HG03064 (cell line): ENCODE results near the gene TMEM235.

Experiments used
- ATAC-seq: cut with Tn5 transposase; IDR thresholded peaks from one replicate; pipeline ENCODE4 v1.9.1; 2021; ENCODE audit warnings: low read depth; ENCODE audit not compliant: unreplicated experiment

TMEM235 gene

GRCh38 chr17:78268191-78268874, 36.9 kb downstream of the TMEM235 start:
- ATAC-seq: no peak

GRCh38 chr17:78268951-78269905, 37.8 kb downstream of the TMEM235 start:
- ATAC-seq: no peak

DNA sequence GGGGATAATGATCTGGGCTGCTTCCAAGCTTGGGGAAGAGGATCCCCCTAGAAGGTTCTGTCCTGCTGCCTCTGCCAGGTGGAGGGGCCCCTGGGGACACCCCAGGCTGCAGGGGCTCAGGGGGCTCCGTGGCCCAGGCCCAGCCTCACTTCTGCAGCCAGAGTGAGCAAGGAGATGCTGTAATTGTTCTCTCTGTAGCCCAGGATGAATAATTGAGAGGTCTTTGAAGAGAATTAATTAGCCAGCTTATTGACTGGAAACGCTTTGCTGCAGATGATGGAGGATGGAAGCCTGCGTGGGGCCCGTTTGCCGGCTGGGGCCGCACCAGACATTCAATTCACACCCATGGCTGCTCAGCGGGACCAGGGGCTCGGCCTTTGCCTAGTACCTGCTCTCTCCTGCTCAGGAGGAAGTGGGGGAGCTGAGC, 38.5 kb downstream of the TMEM235 start:
- no peak for ATAC-seq

DNA sequence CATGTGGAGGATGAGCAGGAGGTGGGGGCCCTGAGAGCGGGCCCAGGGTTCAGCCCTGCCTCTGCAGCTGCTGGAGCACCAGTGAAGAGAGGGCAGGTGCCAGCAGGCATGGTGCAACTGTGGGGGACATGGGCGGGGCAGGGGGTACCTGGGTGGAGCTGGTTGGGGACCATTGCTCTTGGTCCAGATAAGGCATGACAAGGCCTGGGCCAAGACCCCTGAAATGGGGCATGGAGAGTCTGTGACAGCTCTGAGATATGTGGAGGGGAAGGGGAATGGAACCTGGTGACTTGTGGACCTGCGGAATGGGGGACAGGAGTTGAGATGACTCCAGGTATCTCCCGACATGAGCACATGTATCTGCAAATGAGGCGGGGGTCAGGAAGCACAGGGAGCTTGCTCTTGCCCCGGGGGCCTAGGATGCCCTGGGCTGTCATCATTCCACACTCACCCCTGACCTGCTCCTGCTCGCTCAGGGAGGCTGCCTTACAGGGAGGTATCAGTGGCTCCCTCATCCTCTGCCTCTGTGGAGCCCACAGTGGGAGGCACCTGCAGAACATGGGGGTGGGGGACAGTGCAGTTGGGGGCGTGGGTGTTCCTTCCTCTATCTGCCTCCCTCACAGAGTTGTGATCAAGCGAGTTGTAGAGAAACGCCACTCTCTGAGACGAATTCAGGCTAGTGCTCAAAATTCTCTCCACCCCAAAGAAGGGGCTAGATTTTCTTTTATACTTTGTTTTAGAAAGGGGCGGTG, 40.2 kb downstream of the TMEM235 start:
- no peak for ATAC-seq

- no peak for ATAC-seq
Observed at GRCh38 chr17:78272181-78272913, 40.9 kb downstream of the TMEM235 start.

GRCh38 chr17:78272914-78273258, 41.5 kb downstream of the TMEM235 start:
- no peak for ATAC-seq

DNA sequence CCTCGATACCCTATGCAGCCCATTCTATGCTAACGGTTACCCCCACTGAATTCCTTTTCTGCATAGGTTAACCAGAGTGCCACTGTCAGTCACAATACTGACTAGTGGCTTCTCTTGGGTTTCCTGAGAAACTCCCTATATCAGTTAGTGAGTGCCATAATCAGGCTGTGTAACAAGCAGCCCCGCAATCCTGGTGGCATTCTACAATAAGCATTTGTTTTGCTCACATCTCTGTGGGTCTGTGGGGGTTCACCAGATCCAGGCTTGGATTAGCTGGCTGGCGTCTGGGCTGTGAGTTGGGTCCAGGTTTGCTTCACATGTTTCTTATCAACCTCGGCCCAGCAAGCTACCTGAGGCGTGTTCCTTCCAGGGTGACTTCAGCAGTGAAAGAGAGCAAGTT, 42.4 kb downstream of the TMEM235 start:
- no peak for ATAC-seq

DNA sequence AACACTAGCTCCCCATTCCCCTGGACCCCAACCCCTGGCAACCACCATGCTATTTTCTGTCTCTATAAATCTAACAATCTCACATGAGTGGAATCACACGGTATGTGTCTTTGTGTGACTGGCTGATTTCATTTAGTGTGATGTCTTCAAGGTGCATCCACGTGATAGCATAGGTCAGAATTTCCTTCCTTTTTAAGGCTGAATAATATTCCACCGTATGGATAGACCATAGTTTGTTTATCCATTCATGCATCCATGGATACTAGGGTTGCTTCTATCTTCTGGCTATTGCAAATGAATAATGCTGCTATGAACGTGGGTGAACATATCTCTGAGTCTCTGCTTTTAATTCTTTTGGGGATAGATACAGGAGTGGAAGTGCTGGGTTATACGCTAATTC, 43.9 kb downstream of the TMEM235 start:
- no peak for ATAC-seq

DNA sequence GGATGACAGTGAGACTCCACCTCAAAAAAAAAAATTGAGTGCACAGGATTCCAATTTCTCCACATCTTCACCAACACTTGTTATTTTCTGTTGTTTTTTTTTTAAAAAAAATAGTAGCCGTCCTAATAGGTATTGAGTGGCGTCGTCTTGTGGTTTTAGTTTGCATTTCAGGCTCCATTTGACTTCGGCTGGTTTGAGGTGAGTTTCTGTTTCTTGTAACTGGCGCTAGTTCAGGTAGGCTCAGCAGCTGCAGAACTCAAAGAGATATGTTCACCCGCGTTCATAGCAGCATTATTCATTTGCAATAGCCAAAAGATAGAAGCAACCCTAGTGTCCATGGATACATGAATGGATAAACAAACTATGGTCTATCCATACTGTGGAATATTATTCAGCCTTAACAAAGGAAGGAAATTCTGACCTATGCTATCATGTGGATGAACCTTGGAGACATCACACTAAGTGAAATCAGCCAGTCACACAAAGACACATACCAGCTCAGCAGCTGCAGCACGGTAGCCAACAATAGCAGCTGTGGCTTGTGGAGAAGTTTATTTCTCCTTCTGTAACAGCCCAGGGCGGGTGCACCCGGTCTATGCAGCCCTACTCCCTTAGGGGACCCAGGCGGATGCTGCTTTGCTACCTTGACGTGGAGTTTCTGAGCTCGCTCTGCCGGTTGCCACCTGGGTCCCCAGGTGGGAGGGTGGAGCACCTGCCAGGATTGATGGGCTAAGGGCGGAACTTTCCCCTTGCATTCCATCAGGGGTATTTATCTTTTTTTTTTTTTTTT, 44.9 kb downstream of the TMEM235 start:
- no peak for ATAC-seq

- no peak for ATAC-seq
Observed at GRCh38 chr17:78278139-78278741, 46.8 kb downstream of the TMEM235 start.

DNA sequence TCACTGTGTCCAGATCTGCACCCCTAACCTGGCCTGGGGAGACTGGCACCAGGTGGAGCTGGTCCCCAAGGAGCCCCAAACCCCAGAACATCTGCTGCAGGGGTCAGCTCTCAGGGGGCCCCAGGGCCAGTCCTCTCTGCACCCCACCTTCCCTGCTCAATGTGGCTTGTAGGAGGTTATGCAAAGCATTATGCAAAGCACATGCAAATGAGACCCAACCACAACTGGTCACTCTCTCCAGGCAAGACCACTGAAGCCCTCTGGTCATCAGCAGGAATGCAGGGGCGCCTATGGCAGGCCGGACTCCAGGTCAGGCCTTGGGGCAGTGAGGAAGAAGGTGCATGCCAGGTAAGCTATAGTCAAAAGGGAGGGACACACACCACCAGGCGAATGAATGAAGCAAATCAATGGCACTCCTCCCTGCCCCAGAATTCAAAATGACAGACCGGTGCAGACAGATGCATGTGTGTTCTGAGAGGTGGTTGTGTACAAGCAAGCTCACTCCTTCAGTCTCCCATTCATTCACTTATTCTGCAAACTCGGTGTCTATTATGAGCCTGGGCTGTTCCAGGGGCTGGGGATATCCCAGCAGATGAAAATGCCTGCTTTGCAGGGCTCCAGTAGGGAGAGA, 48.0 kb downstream of the TMEM235 start:
- no peak for ATAC-seq

DNA sequence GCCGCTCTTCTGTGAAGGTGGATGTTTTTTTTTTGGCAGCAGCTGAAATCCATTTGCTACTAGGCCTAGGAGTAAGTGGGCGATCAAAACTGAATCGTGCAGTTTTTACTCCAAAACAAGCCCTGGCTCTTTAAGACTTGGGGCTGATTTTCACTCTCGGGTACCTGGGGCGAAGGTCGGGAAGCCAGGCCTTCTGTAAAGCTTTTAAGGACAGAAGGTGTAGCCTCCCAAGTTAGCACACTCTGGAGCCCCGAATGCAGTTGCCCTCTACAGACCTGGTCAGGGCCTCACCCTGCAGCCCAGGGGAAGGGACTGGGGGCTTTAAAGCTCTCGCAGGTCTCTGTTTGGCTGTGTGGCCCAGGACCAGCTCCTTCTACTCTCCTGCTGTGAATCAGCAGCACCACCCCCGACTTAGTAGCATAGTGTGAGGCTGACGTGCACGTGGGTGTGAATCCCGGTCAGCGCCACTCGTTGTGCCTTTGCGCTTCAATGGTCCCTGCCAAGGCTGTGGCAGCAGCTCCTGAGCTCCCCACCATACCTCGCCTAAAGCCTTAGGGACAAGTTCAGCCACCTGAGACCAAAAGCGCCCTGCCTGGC, 49.9 kb downstream of the TMEM235 start:
- ATAC-seq: no peak

DNA sequence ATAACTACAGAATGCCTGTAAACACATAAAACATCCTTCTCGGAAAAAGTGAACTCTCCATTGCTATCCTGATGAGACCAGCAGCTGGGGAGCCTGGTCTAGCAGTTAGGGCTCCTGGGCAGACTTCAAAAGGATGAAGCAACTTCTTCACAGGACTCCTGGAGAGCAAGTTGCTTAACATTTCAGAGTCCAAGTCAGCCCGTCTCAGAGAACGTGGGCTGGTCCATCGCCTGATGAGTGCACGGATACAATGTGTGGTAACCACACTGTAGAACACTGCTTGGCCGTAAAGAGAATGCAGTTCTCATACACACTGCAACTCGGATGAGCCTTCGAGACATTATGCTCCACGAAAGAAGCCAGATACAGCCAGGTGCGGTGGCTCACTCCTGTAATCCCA, 52.7 kb downstream of the TMEM235 start:
- ATAC-seq: no peak

GRCh38 chr17:78289004-78289403, 57.6 kb downstream of the TMEM235 start:
- no peak for ATAC-seq

GRCh38 chr17:78289802-78290363, 58.5 kb downstream of the TMEM235 start:
- ATAC-seq: no peak
